ENCODE measurements around the gene HDAC7. TPM values are rescaled to one million over a fixed set of nuclear protein-coding genes. Genes with fewer than 3 reads are reported as not detected.
A peak's percentile ranks its signal among the peaks of the same experiment; 100 is the strongest.

HDAC7 gene
- total RNA-seq, 4 donors from 2014 or later: 55.9 to 96.5 (median 59.4) TPM

- 60 to 100% methylated on average over 1 to 2 of the region's 12 CpGs for WGBS, 2 donors (ENCODE audit: low coverage in 1 of 2)
- Histone ChIP-seq H3K36me3 (no peaks in the 10 kb centered on the region), H3K27ac (peak overlapping the region in 3 of 4 donors; percentile 79 to 87 (median 84)), H3K4me3 (no peak overlapping the region), H3K9me3 (no peaks in the 10 kb centered on the region), H3K27me3 (no peaks in the 10 kb centered on the region), H3K4me1 (peaks cover 13 to 60% (median 37%) of the 10 kb centered on the region in 3 donors)
- ATAC-seq: no peak
- no peak for TF ChIP-seq POLR2A (IDR thresholded peaks at IDR 0.05)
- no peak for TF ChIP-seq EP300 (IDR thresholded peaks at IDR 0.05)
- TF ChIP-seq, protein P1, sequence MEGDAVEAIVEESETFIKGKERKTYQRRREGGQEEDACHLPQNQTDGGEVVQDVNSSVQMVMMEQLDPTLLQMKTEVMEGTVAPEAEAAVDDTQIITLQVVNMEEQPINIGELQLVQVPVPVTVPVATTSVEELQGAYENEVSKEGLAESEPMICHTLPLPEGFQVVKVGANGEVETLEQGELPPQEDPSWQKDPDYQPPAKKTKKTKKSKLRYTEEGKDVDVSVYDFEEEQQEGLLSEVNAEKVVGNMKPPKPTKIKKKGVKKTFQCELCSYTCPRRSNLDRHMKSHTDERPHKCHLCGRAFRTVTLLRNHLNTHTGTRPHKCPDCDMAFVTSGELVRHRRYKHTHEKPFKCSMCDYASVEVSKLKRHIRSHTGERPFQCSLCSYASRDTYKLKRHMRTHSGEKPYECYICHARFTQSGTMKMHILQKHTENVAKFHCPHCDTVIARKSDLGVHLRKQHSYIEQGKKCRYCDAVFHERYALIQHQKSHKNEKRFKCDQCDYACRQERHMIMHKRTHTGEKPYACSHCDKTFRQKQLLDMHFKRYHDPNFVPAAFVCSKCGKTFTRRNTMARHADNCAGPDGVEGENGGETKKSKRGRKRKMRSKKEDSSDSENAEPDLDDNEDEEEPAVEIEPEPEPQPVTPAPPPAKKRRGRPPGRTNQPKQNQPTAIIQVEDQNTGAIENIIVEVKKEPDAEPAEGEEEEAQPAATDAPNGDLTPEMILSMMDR (IDR thresholded peaks at IDR 0.05): no peak
- TF ChIP-seq POLR2AphosphoS5 (IDR thresholded peaks at IDR 0.05): no peak
Observed at GRCh38 chr12:47734725-47735480, 84.8 kb downstream of the HDAC7 start.

DNA sequence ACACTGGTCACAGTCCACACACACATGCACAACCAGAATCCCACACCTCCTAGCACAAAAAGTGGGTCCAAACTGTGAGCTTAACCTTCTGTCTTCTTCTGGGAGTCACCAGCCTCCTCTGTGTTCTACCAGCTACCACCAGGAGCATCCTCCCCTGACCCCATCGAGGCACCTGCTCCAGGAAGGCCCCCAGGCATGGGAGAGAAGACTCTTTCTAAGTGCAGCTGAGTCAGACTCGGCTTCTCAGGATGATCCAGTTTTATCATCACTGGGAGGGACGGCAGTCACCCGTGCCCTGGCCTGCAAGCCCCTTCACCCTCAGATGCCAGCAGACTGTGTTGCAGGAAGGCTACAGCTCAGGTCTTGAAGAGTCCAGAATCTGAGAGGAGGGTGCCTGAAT, 86.6 kb downstream of the HDAC7 start:
- TF ChIP-seq EP300 (IDR thresholded peaks at IDR 0.05) (no peak), POLR2A (IDR thresholded peaks at IDR 0.05) (no peak), POLR2AphosphoS5 (IDR thresholded peaks at IDR 0.05) (no peak)
- TF ChIP-seq, protein P1 (IDR thresholded peaks at IDR 0.05): no peak
- Histone ChIP-seq H3K9me3 (no peaks in the 10 kb centered on the region), H3K36me3 (no peaks in the 10 kb centered on the region), H3K4me3 (no peak overlapping the region), H3K4me1 (peaks cover 13 to 44% (median 35%) of the 10 kb centered on the region in 3 donors), H3K27me3 (no peaks in the 10 kb centered on the region), H3K27ac (no peak overlapping the region)
- ATAC-seq: no peak
- 80 to 93% methylated on average over 1 to 3 of the region's 4 CpGs for WGBS, 2 donors (ENCODE audit: low coverage in 1 of 2)

Other genes with a start within 250 kb of the HDAC7 start
- 10 to 100 TPM; 17.0 to 20.0 (median 18.8) TPM for gene RPAP3, start 113.9 kb downstream of the HDAC7 start, total RNA-seq
- gene ENDOU, start 94.4 kb downstream of the HDAC7 start, total RNA-seq: 1 to 10 TPM in 2 of 4 donors, under 1 TPM in 2; 0.42 to 1.9 (median 0.75) TPM
- gene RAPGEF3, start 61.0 kb downstream of the HDAC7 start, total RNA-seq: 10 to 100 TPM; 19.3 to 56.8 (median 25.5) TPM
- 10 to 100 TPM; 40.7 to 66.8 (median 53.3) TPM for gene SLC48A1, start 46.7 kb downstream of the HDAC7 start, total RNA-seq
- gene VDR, start 85.1 kb upstream of the HDAC7 start, total RNA-seq: 1 to 10 TPM; 1.2 to 5.5 (median 1.6) TPM
- gene TMEM106C, start 143.7 kb upstream of the HDAC7 start, total RNA-seq: 100 to 1,000 TPM in 2 of 4 donors, 10 to 100 TPM in 2; 67.3 to 156 (median 95.1) TPM
- not detected for gene COL2A1, start 184.6 kb upstream of the HDAC7 start, total RNA-seq